ENCODE data around the gene UXT.

Gene UXT

DNA sequence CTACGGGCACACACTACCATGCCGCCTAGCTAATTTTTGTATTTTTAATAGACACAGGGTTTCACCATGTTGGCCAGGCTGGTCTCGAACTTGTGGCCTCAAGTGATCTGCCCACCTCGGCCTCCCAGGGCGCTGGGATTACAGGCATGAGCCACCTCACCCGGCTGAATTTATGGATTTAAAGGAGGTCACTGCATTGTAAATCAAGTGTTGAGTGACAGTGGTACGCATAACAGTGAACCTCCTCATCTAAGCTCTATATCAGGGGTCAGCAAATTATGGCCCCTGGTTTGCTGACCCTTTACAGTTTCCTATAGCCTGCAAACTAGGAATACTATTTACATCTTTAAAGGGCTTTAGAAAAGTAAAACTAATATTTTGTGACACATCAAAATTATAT lies 2.6 kb upstream of the UXT start:
- TF ChIP-seq CTCF (conservative IDR thresholded peaks at IDR 0.05; ENCODE audit: low read depth, low read length) = no peak
- no peak overlapping the region for H3K4me3 ChIP-seq (ENCODE audit: low read length)
- DNase-seq (ENCODE audit: low read depth) = no peak

- no peak for TF ChIP-seq CTCF (conservative IDR thresholded peaks at IDR 0.05; ENCODE audit: low read depth, low read length)
- peak overlapping the region; percentile 73 for H3K4me3 ChIP-seq (ENCODE audit: low read length)
- DNase-seq (ENCODE audit: low read depth) = no peak
Observed at GRCh38 chrX:47659421-47659726, 394 bp upstream of the UXT start.

GRCh38 chrX:47658301-47658683 lies 688 bp downstream of the UXT start:
- no peak for TF ChIP-seq CTCF (conservative IDR thresholded peaks at IDR 0.05; ENCODE audit: low read depth, low read length)
- no peak for DNase-seq (ENCODE audit: low read depth)
- H3K4me3 ChIP-seq (ENCODE audit: low read length) = peak overlapping the region; percentile 73

DNA sequence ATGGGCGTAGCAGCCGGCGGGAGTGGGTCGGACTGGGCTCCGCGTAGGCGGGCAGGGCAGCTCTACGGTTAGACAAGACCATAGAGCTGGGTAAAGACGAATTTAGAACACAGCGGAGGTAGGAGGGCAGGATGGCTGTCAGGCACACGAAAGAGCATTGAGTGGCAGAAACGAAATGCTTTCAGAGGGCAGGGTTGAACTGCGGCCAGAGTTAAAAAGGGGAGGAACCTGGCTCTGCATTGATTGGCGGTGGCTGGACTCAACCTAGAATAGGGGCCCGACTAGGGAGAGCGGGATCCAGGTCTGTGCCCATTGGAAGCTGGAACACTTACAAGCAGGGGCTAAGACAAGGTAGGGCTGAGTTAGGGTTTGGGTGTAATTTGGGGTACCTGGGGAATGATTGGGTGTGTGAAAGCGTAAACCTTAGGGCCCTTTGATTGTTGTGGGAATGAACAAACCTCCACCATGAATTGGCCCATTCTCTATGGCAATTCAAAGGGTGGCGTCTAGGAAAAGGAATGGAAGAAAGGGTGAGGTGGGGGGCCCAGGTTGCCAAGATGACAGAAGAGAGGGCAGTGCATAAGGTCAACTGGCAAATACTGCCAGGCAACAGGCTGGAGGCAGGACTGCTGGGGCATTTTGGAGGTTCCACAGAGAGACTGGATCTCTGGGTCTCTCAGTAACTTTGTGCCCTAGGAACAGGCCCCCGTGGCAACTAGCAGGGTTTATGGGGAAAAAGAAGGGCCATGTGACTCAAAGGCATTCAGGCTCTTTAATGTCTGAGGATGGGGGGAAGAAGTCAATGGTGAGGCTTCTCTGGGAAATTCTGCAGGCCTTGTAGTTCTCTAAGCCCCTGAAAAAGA lies 7.7 kb downstream of the UXT start:
- no peak for DNase-seq (ENCODE audit: low read depth)
- peak overlapping the region; percentile 49 for H3K4me3 ChIP-seq (ENCODE audit: low read length)
- no peak for TF ChIP-seq CTCF (conservative IDR thresholded peaks at IDR 0.05; ENCODE audit: low read depth, low read length)

DNA sequence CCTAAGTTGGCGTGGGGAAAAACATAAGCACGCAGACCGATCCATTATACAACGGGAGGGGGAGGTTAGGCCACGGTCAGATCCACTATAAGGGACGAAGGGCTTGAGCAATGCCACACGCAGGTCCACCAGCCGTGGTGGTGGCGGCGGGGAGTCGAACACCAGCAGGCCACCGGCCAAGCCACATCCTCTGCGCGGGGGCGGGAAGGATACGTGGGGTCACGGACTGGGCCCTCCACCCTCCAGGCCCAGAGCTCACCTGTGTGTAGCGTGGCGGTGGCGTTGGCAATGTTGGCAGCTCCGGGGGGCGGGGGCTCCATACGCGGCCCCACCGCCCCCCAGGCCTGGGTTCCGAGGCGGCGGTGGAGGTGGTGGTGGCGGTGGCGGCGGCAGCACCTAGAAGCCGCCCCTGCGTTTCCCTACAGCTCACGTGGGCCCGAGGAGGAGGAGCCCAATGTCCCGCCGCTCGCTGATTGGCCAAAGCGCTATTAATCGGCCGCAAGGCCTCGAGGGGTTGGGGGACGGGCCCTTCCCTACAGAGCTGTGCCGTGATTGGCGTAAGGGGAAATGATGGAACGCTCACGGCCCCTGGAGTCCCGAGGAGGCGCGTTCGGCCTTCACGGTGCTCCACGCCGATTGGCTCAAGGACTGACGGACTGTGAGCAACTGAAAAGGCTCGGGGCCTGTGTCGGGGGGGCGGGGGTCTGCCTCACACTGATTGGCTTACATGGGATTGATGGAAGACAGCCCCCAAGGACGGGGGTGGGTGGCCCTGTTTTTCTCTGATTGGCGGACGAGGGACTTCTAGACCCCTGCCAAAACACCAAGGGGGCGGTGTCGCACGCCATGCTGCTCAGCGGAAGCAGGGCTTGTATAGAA lies 8.6 kb downstream of the UXT start, which contains the start of gene ELK1:
Gene ELK1 (minus strand): TSS at position 400 of the 879 bp plus-strand sequence. CDS start 9,122 bp downstream, outside the sequence.
- DNase-seq (ENCODE audit: low read depth) = peak; percentile 94
- TF ChIP-seq CTCF (conservative IDR thresholded peaks at IDR 0.05; ENCODE audit: low read depth, low read length) = no peak
- peak within 1 kb of the TSS; percentile 73 for H3K4me3 ChIP-seq (ENCODE audit: low read length)

DNA sequence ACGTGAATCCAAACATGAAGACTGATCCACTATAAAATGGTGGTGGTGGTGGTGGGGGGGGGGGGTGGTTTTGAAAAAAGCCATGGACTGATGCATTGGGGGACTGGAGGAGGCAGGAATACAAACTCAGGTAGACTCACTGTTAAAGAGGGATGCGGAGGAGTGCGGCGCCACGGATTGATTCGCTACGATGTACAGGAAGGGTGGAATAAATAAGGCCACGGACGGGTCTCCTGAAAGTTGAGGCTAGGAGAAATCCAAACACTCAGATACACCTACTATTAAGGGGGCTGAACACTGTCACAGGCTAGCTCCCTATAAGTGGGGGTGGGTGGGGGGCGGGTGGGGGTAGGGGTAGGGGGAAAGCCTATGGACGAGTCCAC lies 9.2 kb downstream of the UXT start:
- no peak for DNase-seq (ENCODE audit: low read depth)
- no peak for TF ChIP-seq CTCF (conservative IDR thresholded peaks at IDR 0.05; ENCODE audit: low read depth, low read length)
- H3K4me3 ChIP-seq (ENCODE audit: low read length) = peak overlapping the region; percentile 73

All from retinal pigment epithelial cell (primary cell).